ENCODE data around the gene PRICKLE3. TPM values are rescaled to one million over a fixed set of nuclear protein-coding genes. Genes with fewer than 3 reads are reported as not detected.

The PRICKLE3 gene
- total RNA-seq: 5.8 and 8.5 TPM in 2 replicates

DNA sequence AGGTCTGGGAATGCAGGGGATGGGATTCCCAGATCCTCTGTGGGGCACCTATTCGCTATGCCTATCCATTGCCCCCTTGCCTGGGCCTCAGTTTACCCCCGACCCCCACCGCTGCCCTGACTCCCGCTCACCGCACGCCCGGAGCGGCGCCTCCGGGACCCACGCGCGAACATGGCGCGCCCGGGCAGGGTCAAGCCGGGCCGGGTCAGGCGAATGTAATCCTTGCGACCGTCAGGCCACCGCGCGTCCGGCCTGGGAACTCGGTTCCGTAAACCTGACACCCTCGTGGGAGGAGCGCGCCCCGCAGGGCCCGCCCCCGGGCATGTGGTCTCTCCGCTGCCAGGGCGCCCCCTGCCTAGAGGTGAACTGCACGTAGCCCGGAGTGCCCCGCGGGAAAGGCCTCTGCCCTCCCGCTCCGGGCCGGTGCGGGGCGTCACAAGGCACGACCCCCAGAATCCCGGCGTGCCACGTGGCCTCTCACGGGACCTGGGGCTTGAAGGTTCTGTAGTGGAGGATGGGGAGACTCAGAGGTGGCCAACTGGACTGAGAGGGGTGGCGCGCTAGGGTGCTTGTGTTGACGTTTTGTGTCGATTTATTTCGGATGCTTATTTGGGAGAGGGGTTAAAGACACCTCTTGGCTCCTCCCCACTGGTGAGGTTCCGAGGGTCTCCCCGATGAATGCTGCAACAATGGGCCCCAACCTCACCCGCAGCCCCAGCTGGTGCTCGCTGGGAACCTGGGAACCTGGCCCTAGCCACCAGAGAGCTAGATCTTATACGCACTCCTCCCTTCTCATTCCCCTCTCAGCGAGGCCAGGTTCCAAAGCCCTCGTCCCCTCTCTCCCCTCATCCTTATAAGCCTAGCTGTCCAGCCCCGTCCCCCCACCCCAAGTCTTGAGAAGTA is at the start of gene PRICKLE3:
TSS of gene PRICKLE3 (minus strand) at position 249 of the 903 bp plus-strand sequence. CDS start at position 173, 76 bp downstream.

GRCh38 chrX:49233176-49233575 is 47.0 kb upstream of the PRICKLE3 start, which contains the start of gene CACNA1F:
Gene CACNA1F (minus strand): TSS chrX:49233340. CDS start chrX:49233309, 31 bp downstream.

DNA sequence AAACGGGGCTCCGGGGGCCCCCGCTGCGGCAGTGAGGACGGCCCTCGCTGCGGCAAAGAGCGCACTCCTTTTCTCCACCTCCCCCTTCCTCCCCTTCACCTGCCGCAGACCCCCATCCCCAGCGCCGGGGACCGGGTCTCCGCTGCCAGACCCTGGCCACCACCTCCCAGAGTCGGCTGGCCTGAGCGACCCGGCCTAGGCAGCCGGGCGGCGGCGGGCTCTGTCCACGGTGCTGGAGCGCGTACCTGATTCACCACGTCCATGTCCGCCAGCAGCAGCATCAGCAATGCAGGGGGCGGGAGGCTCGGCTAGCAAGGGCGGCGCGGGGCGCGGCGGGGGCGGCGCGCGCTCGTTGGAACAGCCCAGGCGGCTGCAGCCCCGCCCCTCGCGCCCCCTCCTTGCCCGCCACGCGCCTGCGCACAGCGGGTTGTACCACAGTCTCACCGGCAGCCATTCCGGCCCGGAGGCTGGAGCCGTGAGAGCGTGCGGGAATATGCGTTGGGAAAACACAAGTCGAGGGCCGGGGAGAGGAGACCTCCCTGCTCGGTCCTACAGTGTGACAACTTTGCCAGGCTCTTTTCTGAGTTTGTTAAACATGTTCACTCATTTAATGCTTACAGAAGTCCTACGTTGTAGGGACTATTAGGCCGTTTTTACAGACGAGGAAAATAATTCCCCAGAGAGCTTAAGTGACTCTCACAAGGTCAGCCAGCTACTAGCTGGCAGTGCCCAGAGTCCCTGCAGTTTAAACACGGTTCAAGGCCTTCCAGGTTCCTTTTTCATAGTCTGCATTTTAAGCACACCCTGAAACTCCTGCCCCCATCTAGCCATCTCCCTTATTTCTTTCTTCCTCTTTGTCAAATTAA is 14.0 kb upstream of the PRICKLE3 start, which contains the start of gene SYP:
TSS of gene SYP (minus strand) at position 288 of the 866 bp plus-strand sequence. CDS start at position 281, 7 bp downstream.

DNA sequence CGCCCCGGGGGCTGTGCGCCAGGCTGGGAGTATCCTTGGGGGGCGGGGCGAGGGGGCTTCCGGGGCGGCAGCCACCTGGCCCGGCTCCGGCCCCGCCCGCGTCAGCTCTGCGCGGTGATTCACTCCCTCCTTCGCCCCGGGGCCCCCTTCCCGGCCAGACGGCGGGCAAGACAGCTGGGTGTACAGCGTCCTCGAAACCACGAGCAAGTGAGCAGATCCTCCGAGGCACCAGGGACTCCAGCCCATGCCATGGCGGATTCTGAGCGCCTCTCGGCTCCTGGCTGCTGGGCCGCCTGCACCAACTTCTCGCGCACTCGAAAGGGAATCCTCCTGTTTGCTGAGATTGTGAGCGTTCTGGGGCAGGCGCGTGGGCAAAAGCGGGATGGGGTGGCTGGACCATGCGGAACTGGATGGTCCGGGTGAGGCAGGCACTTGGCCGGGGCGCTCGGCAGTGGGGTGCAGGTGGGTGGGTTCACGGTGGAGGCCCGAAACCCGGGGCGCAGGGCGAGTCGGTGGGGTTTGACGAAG is 14.4 kb downstream of the PRICKLE3 start, which contains the start of gene PLP2:
TSS of gene PLP2 (plus strand) at position 147 of the 528 bp plus-strand sequence. CDS start at position 250, 103 bp downstream.

GRCh38 chrX:49162620-49163019 is 23.6 kb downstream of the PRICKLE3 start, which contains the start of gene MAGIX:
Gene MAGIX (plus strand): TSS chrX:49162758. CDS start chrX:49162890, 132 bp downstream.

Other genes with a start within 250 kb of the PRICKLE3 start
- gene OTUD5, start 228.8 kb downstream of the PRICKLE3 start, total RNA-seq: 39.2 and 48.0 TPM in 2 replicates
- gene KCND1, start 214.5 kb downstream of the PRICKLE3 start, total RNA-seq: 1.4 and 2.0 TPM in 2 replicates
- gene GRIPAP1, start 184.1 kb downstream of the PRICKLE3 start, total RNA-seq: 11.3 and 19.0 TPM in 2 replicates
- gene TFE3, start 143.0 kb downstream of the PRICKLE3 start, total RNA-seq: 66.3 and 69.2 TPM in 2 replicates
- gene CCDC120, start 127.4 kb downstream of the PRICKLE3 start, total RNA-seq: 0.58 and 1.4 TPM in 2 replicates
- 19.7 and 34.6 TPM in 2 replicates for gene PRAF2, start 112.4 kb downstream of the PRICKLE3 start, total RNA-seq
- 55.6 and 65.9 TPM in 2 replicates for gene WDR45, start 106.5 kb downstream of the PRICKLE3 start, total RNA-seq
- gene GPKOW, start 62.6 kb downstream of the PRICKLE3 start, total RNA-seq: 27.4 and 34.4 TPM in 2 replicates
- 1.4 and 6.3 TPM in 2 replicates for gene MAGIX, start 23.6 kb downstream of the PRICKLE3 start, total RNA-seq
- 118 TPM in 2 replicates for gene PLP2, start 14.5 kb downstream of the PRICKLE3 start, total RNA-seq
- gene SYP, start 13.8 kb upstream of the PRICKLE3 start, total RNA-seq: 0.29 TPM in 1 of 2 replicates, not detected in the other
- gene CACNA1F, start 47.0 kb upstream of the PRICKLE3 start, total RNA-seq: not detected in 2 replicates
- 16.5 and 24.5 TPM in 2 replicates for gene CCDC22, start 49.1 kb upstream of the PRICKLE3 start, total RNA-seq
- gene FOXP3, start 78.3 kb upstream of the PRICKLE3 start, total RNA-seq: not detected in 2 replicates
- gene PPP1R3F, start 83.4 kb upstream of the PRICKLE3 start, total RNA-seq: 0.58 and 8.2 TPM in 2 replicates
- not detected in 2 replicates for gene GAGE10, start 117.3 kb upstream of the PRICKLE3 start, total RNA-seq
- not detected in 2 replicates for gene GAGE12J, start 135.7 kb upstream of the PRICKLE3 start, total RNA-seq
- not detected in 2 replicates for gene GAGE13, start 145.2 kb upstream of the PRICKLE3 start, total RNA-seq